ENCODE data around the gene BYSL. TPM values are rescaled to one million over a fixed set of nuclear protein-coding genes. Genes with fewer than 3 reads are reported as not detected.

BYSL gene
- total RNA-seq, 1 experiment from 2014 or later: 33.0 TPM

DNA sequence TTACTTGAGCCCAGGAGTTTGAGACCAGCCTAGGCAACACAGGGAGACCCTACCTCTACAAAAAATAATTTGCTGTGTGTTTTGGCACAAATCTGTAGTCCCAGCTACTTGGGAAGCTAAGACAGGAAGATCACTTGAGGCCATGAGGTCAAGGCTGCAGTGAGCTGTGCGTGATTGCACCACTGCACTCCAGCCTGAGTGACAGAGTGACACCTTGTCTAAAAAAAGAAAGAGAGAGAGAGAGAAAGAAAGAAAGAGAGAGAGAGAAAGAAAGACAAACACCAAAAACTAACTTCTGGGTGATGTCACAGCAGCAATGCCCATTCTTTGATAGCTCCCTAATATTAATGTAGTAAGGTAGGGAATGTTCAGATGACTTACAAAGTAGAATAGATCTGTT is 46.6 kb upstream of the BYSL start:
- Histone ChIP-seq H3K4me3 (no peak overlapping the region), H3K9me2 (ENCODE audit: insufficient read depth) (no peaks in the 10 kb centered on the region), H3K4me2 (no peak overlapping the region), H3K27me3 (ENCODE audit: insufficient read depth, low read depth) (no peaks in the 10 kb centered on the region), H3K9me3 (ENCODE audit: insufficient read depth, low read depth) (no peaks in the 10 kb centered on the region), H3K4me1 (replicated peaks; ENCODE audit: insufficient read depth) (no peaks in the 10 kb centered on the region), H2AFZ (no peak overlapping the region), H3F3A (ENCODE audit: insufficient read depth, low read depth) (0 out of 2 replicates have a peak, but pooled peaks cover 6% of the 10 kb centered on the region), H3K27ac (no peak overlapping the region), H4K20me1 (ENCODE audit: insufficient read depth) (no peaks in the 10 kb centered on the region), H3K36me3 (ENCODE audit: low read depth) (no peaks in the 10 kb centered on the region), H3K79me2 (ENCODE audit: low read depth) (no peaks in the 10 kb centered on the region)
- no TSS peak for BruUV-seq (replicated peaks)
- ChIA-PET POLR2A (ENCODE audit: unreplicated experiment) (interaction anchor here (0.6 to 0.7 kb wide), 2 partner anchors 49 to 801 kb away, joined by 3 to 4 read pairs; no protein-coding TSS in a partner anchor), CTCF (no interaction called here)
- no peak for DNase-seq
- TF ChIP-seq EZH2 (IDR thresholded peaks at IDR 0.05; ENCODE audit: low read depth): no peak
- intact Hi-C loops (cut with micrococcal nuclease; ENCODE audit: unreplicated experiment): no loop called here

DNA sequence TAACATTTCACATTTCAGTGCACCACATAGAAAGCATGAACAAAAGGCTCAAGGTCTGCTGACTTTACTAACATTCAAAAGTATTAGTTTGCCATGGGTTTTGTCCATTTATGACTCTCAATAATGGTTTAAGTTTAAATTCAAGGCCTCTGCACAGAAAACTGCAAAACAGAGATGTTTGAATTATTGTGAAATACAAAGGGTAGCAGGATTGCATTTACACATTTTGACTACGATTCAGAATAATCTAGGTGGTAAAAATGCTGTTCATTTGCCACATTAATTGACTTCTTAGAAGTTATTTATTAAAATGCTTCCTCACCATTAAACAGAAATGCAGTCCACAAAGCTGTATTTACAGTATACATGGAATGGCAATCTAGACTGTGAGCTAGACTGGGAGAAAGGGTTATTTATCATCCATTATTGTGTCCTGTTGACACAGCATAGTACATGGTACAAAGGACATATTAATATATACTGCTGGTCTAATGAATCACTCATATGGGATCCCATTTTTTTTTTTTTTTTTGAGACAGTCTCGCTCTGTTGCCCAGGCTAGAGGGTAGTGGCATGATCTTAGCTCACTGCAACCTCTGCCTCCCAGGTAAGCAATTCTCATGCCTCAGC is 44.1 kb upstream of the BYSL start:
- no peak overlapping the region for H2AFZ ChIP-seq
- H3F3A ChIP-seq (ENCODE audit: insufficient read depth, low read depth): 0 out of 2 replicates have a peak, but pooled peaks cover 6% of the 10 kb centered on the region
- CTCF ChIA-PET: no interaction called here
- POLR2A ChIA-PET (ENCODE audit: unreplicated experiment): no interaction called here
- no peak overlapping the region for H3K27ac ChIP-seq
- no TSS peak for BruUV-seq (replicated peaks)
- no peaks in the 10 kb centered on the region for H3K27me3 ChIP-seq (ENCODE audit: insufficient read depth, low read depth)
- H3K36me3 ChIP-seq (ENCODE audit: low read depth): no peaks in the 10 kb centered on the region
- H3K9me3 ChIP-seq (ENCODE audit: insufficient read depth, low read depth): no peaks in the 10 kb centered on the region
- intact Hi-C loops (cut with micrococcal nuclease; ENCODE audit: unreplicated experiment): no loop called here
- H3K79me2 ChIP-seq (ENCODE audit: low read depth): no peaks in the 10 kb centered on the region
- no peaks in the 10 kb centered on the region for H3K4me1 ChIP-seq (replicated peaks; ENCODE audit: insufficient read depth)
- H3K4me3 ChIP-seq: no peak overlapping the region
- TF ChIP-seq CTCF (conservative IDR thresholded peaks at IDR 0.05) (no peak), EZH2 (IDR thresholded peaks at IDR 0.05; ENCODE audit: low read depth) (no peak)
- H3K9me2 ChIP-seq (ENCODE audit: insufficient read depth): no peaks in the 10 kb centered on the region
- DNase-seq: no peak
- H3K4me2 ChIP-seq: no peak overlapping the region
- no peaks in the 10 kb centered on the region for H4K20me1 ChIP-seq (ENCODE audit: insufficient read depth)

DNA sequence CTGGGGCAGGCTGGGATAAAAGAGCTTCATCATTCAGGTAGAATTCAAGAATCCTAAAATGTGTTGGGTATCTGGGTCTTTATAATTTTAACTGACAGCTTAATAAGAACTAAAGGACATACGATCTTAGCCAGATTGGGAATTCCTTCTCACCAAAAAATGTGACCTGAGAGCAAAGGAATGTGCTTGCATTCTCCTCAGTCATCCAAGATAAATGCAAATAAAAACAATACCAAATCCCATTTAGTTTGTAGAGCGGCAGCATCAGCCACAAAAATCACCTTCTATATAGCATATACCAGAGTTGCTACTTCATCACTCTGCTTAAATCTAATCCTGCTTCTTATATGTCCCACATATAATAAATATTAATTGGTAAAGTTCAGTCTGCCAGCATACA is 43.1 kb upstream of the BYSL start:
- Histone ChIP-seq H3K4me3 (no peak overlapping the region), H3K9me3 (ENCODE audit: insufficient read depth, low read depth) (no peaks in the 10 kb centered on the region), H4K20me1 (ENCODE audit: insufficient read depth) (no peaks in the 10 kb centered on the region), H3K36me3 (ENCODE audit: low read depth) (no peaks in the 10 kb centered on the region), H3K27ac (no peak overlapping the region), H3K79me2 (ENCODE audit: low read depth) (no peaks in the 10 kb centered on the region), H3K4me1 (replicated peaks; ENCODE audit: insufficient read depth) (no peaks in the 10 kb centered on the region), H3K4me2 (no peak overlapping the region), H3F3A (ENCODE audit: insufficient read depth, low read depth) (0 out of 2 replicates have a peak, but pooled peaks cover 6% of the 10 kb centered on the region), H3K9me2 (ENCODE audit: insufficient read depth) (no peaks in the 10 kb centered on the region), H3K27me3 (ENCODE audit: insufficient read depth, low read depth) (no peaks in the 10 kb centered on the region), H2AFZ (no peak overlapping the region)
- DNase-seq: no peak
- intact Hi-C loops (cut with micrococcal nuclease; ENCODE audit: unreplicated experiment): no loop called here
- no peak for TF ChIP-seq EZH2 (IDR thresholded peaks at IDR 0.05; ENCODE audit: low read depth)
- no peak for TF ChIP-seq CTCF (conservative IDR thresholded peaks at IDR 0.05)
- no TSS peak for BruUV-seq (replicated peaks)
- CTCF ChIA-PET: interaction anchor here (0.5 kb wide), 1 partner anchor 40 kb away, joined by 5 read pairs; no protein-coding TSS in a partner anchor
- POLR2A ChIA-PET (ENCODE audit: unreplicated experiment): no interaction called here

All from PC-9 (cell line).